T-helper 22 cell (primary cell): Measurements from ENCODE around the gene DAPK1.

Experiments used
- DNase-seq: peaks from one replicate; pipeline ENCODE4 v3.0.0-alpha.2; 2020; ENCODE audit warnings: low read depth

DAPK1 gene

DNA sequence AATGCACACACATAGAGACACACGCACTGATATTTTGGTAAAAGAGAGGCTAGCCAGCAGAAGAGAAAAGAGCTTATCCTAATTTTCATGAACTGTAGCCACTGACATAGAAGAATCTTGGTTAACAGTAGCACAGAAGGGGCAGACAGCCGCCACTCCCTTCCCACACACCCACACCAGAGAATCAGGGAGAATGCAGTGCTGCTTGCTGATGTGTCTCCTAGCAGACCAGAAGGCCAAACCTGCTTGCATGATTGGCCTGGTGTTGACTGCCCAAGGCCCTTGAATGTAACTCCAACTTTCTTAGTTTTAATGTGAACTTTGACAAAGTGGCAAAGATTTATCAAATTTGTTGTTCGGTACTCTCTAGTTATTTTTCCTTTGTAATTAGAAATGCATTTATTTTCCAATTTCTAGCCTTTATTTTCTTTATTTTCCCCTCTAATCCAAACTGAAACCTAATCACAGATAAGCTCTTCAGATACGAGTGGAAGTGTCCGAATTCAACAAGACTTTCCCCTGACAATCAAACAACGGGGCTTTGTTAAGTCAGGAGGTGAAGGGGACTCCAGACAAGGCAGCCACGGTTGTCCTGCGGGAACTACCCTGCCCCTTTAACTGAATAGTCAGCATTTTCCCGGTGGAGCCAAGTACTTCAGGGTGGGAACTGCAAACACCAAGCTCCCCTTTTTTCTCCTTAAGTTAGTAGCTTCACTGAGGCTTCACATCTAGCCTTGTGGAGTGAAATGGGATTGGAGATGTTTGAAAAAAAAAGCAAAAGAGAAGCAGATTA, 146.3 kb downstream of the DAPK1 start:
- DNase-seq, result no peak

GRCh38 chr9:87644659-87645058, 147.0 kb downstream of the DAPK1 start:
- no peak for DNase-seq

GRCh38 chr9:87646546-87646945, 148.9 kb downstream of the DAPK1 start:
- DNase-seq, result no peak

- DNase-seq, result no peak
These were observed 149.4 kb downstream of the DAPK1 start for GRCh38 chr9:87647114-87647513.

DNA sequence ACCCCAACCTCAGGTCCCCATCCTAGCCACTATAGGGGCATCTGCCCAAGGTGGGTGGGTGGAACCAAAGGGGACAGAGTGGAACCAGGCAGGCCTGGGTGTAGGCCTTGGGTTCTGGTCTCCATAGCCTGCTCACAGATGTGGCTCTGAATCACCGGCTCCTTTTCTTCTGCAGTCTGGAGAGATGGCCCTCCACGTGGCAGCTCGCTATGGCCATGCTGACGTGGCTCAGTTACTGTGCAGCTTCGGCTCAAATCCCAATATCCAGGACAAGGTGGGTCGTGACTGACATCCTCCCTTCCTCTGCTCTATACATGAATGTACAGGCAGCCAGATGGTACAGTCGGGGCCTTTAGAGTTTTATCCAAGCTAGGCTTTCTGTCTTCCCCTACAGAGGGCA, 150.9 kb downstream of the DAPK1 start:
- DNase-seq, result no peak

DNA sequence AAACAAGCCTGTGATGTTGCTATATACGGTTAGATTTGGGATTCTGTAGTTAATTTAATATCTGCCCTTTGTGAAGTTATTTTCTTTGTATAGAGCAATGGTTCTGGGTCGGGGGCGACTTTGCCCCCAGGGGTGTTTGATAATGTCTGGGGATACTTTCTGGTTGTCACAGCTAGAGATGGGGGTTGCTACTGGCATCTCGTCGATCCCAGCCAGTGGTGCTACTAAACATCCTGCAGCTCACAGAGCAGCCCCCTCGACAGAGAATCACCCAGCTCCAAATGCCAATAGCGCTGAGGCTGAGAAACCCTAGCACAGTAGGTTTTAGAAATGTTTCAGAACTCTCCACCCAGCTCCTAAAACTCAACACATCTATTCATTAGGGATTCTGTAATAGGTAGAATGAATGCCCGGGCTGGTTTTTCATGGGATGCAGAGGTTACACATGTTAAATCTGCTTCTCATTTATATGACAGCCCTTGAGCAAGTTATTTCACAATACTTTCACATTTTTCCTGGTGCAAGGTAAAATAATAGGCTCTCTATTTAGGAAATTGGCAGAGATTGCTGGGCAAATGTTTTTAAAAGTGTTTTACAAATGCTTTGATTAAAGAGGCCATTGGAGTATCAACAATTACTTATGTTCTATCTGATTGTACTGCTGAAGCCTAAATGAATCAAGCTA, 153.1 kb downstream of the DAPK1 start:
- no peak for DNase-seq

GRCh38 chr9:87651431-87651830, 153.8 kb downstream of the DAPK1 start:
- DNase-seq, result no peak

DNA sequence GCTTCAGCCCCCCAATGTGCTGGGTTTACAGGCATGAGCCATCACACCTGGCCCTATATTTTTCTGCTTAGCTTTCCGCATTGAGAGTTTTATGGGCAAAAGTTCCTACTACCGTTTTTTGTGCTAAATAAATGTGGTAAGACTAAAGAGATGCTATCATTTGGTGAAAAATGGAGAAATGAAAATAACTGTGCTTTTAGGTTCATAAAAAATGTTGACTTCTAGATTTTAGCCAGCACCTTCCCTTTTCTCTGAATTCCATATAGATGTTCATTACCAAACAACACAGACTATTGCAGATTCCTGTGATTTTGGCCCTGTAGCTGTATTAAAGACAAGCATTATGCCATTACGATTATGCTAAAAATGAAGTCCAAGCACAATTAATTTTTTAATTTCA, 156.3 kb downstream of the DAPK1 start:
- DNase-seq, result no peak

- DNase-seq, result no peak
These were observed 158.1 kb downstream of the DAPK1 start for GRCh38 chr9:87655731-87656130.

GRCh38 chr9:87656485-87656884, 158.8 kb downstream of the DAPK1 start:
- DNase-seq, result no peak

DNA sequence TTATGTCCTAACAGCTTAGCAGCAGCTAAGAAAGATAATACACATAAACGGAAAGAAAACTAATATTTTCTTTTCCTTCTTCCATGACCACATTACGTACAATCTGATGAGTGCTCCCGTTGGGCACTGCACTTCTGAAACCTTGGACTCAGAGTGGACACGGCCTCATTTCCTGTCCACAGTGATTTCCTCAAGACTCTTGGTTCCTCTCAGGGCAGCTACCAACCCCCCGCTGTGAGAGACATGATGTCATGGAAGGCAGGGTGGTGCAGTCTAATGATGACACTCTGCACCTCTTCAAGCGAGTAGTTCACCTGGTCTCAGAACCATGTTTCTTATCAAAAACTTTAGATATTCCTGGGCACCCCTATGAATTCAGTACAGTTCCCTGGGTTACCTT, 159.5 kb downstream of the DAPK1 start:
- DNase-seq, result no peak

DNA sequence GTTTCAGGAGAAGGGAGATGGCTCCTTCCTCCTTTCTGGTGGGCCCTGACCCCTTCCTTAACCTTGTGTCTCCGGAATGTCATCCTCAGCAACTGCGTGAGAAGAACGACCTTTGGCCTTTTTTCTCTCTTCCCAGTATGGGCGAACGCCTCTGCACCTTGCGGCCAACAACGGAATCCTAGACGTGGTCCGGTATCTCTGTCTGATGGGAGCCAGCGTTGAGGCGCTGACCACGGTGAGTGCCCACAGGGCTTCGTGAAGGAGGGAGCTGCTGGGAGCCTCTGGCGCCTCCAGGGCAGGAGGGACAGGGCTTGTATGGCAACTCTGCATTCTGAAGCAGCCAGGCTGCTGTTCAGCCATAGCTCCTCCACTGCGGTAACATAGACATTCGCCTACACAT, 160.2 kb downstream of the DAPK1 start:
- no peak for DNase-seq

DNA sequence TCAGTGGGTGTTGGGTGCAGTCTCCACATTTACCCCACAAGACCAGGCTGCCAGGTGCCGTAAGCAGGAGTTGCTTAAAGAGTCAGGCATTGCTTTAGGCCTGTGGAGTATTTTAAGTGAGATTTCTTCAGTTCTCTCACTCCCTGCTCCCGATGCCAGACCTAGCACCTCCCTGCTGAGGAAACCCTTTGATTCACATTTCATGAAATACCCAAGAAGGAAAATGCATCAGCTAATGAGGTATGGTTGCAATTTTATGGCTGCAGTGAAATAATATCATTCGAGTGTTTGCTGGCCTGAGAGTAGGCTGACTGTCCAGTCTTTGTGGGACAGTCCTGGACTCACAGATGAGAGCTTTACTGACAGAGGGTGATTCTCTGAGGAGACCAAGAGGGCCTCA, 160.8 kb downstream of the DAPK1 start:
- no peak for DNase-seq

GRCh38 chr9:87659534-87660419, 162.1 kb downstream of the DAPK1 start:
- no peak for DNase-seq

DNA sequence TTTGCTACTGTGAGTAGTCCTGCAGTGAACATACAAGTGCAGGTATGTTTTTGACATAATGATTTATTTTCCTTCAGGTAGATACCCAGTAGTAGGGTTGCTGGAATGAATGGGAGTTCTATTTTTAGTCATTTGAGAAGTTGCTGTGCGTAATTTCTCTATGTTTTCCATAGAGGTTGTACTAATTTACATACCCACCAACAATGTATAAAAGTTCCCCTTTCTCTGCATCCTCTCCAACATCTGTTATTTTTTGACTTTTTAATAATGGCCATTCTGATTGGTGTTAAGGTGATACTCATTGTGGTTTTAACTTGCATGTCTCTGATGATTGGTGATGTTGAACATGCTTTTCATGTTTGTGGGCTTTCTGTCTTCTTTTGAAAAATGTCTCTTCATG, 163.6 kb downstream of the DAPK1 start:
- DNase-seq, result no peak

GRCh38 chr9:87662808-87663528, 165.3 kb downstream of the DAPK1 start:
- DNase-seq, result no peak

DNA sequence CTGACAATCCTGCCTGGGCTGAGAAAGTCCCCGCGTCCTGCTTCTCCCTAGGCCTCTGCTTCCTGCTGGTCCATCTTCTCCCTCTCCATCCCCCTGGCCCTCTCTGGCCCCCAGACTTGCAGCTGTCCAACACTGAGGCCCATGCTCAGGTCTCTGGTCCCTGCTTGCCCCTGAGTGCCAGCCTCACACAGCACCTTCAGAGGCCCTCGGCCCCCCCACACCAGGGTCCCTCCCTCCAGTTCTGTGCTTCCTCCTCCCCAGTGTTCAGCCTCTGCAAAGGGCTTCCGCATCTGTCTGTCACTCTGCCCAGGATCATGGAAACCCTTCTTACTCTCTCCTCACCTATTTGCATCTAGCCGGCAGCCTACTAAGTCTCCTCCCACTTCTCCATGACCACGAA, 165.9 kb downstream of the DAPK1 start:
- DNase-seq, result no peak

DNA sequence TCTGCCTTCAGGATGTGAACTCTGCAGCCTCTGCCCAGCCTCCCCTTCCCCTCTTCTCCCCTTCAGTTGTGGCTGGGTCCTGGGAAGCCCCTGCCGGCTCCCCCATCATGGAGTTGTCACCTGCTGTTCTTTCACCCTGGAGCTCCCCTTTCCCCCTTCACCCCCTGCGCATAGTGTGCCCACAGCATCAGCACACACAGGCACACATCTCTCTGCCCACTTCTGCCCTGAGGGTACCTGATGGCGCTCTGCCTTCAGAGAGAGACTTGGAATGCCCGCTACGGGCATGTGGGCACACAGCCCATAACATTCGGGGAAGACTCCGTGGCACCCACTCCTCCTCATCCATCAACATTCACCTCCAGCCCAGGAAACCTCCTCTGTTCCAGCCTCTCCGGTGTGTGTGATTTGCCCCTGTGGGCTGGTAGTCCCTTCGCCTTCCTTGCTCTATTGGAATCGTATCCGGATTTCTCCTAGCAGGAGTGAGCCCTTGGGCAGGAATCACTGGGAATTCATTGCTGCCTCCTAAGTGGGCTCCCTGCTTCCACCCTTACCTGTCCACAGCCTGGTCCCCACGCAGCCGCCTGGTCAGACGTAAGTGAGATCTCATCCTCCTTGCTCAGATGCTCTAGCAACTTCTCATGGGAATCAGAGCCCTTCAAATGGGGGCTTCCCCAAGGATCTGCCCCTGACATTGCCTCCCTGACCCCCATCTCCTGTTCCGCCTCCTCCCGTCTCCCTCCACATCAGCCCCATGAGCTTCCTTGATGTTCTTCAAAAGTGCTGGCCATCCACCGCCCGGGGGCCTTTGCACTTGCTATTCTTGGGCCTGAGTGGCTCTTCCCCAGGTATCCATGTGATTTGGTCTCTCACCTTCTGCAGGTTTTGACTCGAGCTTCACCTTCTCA, 166.7 kb downstream of the DAPK1 start:
- no peak for DNase-seq

GRCh38 chr9:87665505-87665904, 167.8 kb downstream of the DAPK1 start:
- no peak for DNase-seq

DNA sequence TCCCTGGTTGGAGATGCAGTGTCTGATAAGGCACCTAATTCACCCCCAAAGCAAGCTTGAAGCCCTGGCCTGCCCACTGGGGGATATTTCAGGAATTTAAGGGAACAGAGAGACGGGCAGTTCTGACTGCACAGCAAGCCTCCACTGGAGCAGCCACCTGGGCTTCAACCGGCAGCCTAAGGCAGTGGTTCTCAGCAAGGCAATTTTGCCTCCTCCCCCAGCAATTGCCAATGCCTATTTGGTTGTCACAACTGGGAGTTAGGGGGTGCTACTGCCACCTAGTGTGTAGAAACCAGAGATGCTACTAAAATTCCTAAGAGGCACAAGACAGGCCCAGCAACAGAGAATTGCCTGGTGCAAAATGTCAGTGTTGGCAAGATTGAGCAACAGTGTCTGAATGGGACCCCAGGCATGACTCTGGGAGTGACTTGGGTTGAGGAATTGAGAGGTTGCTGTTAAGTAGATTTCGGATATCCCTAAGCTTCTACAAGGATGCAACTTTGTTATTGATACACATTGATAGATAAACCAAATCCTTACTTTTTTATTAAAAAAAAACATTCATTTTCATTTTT, 169.6 kb downstream of the DAPK1 start:
- no peak for DNase-seq

GRCh38 chr9:87668222-87668621, 170.6 kb downstream of the DAPK1 start:
- no peak for DNase-seq
